GM23248 (cell line): Measurements from ENCODE around the gene TOPBP1.

Experiments
- EZH2 ChIP-seq: fragments of 200-600 bp; sonication (generic); IDR thresholded peaks from 2 replicates; pipeline ENCODE4 v1.6.1; 2018; ENCODE audit warnings: antibody characterized with exemption, mild to moderate bottlenecking; ENCODE audit not compliant: insufficient read depth, poor library complexity, severe bottlenecking
- EZH2phosphoT487 ChIP-seq: fragments of 200-600 bp; sonication (generic); IDR thresholded peaks from 2 replicates; pipeline ENCODE4 v1.6.1; 2018; ENCODE audit warnings: antibody characterized with exemption, moderate library complexity, mild to moderate bottlenecking, low read depth; ENCODE audit not compliant: insufficient read depth

- TF ChIP-seq EZH2 (no peak), EZH2phosphoT487 (no peak)
Observed at GRCh38 chr3:133697960-133698359, 36.2 kb upstream of the TOPBP1 start.
